HG03039 (cell line): ENCODE results near the gene SYT9.
"Not testable (repeated sequence)": the region's sequence is repeated elsewhere in the genome, so short reads cannot be mapped to it uniquely, and the experiment has no call there.

Experiments
- ATAC-seq: cut with Tn5 transposase; IDR thresholded peaks from one replicate; pipeline ENCODE4 v1.9.1; 2021; ENCODE audit warnings: mild to moderate bottlenecking, moderate library complexity; ENCODE audit not compliant: unreplicated experiment

The SYT9 gene

DNA sequence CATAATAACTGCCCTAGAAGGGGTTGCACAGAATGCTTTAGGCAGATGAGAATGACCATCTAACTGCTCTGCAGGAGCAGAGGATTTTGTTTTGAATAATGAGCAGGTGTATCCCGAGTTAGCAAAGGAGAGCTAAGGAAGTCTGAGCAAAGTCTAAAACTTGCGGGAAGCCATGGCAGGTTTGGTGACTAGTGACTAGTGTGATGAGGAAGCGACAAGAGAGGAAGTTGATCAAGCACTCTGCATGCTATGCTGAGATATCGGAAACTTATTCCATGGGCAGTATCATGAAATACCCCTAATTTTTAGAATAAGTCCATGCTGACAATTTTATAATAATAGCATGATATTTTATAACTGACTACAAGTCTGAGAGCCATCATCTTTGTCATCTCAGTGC lies 246.5 kb downstream of the SYT9 start:
- no peak for ATAC-seq

- no peak for ATAC-seq
Measured at GRCh38 chr11:7499081-7499480, 247.4 kb downstream of the SYT9 start.

GRCh38 chr11:7500251-7500650 lies 248.5 kb downstream of the SYT9 start:
- no peak for ATAC-seq

- ATAC-seq: no peak
Measured at GRCh38 chr11:7501251-7501650, 249.5 kb downstream of the SYT9 start.

DNA sequence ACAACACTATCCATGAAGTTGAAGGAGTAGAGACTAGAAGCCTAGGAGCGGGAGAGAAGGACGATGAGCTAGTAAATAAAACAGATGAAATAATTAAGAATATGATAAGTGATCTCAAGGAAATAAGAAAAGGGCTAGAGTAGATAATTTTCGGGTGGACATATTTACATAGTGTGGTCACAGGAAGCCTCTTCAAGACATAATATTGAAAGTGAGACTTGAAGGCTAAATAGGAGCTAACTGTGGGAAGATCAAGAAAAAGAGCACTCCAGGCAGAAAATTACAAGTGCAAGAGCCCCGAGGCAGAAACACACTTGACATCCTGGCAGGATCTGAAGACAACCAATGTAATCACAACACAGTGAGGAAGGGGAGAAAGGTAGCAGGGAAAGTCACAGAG lies 250.2 kb downstream of the SYT9 start:
- ATAC-seq: no peak

DNA sequence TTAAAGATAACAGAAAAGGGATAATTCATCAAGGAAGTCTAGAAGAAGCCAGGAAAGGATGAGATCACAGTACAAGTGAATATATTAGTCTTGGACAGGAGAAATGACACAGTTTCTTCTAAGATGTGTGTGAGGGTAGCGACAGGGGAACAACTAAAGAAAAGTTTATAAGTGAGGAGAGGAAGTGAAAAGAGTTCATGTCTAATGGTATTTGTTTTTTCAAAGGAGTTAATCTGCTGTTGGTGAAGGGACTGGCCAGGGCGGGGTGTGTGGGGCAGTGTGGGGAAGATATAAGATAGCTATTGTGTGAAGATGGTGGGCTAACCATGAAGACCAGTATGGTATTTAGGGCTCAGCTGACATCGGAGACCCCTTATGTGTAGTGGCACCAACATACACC lies 254.5 kb downstream of the SYT9 start:
- ATAC-seq: no peak

- no peak for ATAC-seq
Measured at GRCh38 chr11:7508087-7508486, 256.4 kb downstream of the SYT9 start.

DNA sequence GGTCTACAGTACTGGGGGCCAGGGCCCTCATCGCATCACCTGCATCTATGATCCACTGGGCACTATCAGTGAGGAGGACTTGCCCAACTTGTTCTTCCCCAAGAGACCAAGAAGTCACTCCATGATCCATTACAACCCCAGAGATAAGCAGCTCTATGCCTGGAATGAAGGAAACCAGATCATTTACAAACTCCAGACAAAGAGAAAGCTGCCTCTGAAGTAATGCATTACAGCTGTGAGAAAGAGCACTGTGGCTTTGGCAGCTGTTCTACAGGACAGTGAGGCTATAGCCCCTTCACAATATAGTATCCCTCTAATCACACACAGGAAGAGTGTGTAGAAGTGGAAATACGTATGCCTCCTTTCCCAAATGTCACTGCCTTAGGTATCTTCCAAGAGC lies 258.3 kb downstream of the SYT9 start:
- ATAC-seq: no peak

DNA sequence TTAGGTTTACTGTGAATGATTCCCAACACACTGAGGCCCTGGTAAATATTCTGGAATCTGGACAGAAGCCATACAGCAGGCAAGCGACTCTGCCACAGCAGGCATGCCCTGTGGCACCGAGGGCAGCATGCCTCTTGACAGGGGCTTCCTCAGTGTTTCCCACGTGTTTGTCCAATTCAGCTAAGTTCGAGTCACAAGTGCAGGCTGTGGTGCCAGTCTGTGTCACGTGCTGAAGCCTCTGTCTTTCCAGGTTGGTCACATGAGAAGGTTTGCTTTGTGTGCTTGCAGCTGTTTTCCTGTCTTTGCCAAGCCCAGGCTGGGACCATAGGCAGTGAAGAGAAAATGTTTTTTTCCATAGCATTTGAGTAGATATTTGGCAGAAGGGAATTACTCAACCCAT lies 259.7 kb downstream of the SYT9 start:
- ATAC-seq: no peak

GRCh38 chr11:7512525-7513233 lies 261.0 kb downstream of the SYT9 start:
- peak; percentile 52 for ATAC-seq

GRCh38 chr11:7513234-7514098 lies 261.8 kb downstream of the SYT9 start, which contains the start of gene PPFIBP2:
PPFIBP2 (plus strand) TSS chr11:7513999; CDS start chr11:7549476, 35,477 bp downstream.
- ATAC-seq: peak; percentile 68

DNA sequence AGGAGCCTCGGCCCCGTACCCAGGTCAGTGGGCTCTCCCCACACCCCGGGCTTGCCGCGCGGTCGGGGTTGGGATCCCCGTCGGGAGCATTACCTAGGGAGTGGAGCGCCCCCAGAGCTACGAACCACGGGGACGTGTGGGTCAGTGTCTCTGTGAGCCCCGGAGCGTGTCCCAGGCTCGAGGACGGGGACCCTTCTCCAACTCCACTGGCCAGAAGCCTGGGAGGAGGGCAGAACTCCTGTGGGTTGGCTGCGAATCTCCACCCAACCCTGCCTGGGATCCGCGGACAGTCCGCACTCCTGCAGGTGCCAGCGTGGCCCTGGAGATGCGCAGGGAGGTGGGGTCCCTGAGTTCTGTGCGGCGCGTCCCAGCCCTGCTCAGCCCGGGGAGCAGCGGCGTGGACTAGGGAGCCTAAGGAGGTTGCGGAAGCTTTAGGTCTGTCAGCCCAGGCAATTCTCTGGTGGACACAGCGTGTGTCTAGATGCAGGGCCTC lies 262.4 kb downstream of the SYT9 start:
- no peak for ATAC-seq

- no peak for ATAC-seq
Measured at GRCh38 chr11:7515447-7515886, 263.8 kb downstream of the SYT9 start.

GRCh38 chr11:7516475-7516874 lies 264.8 kb downstream of the SYT9 start:
- ATAC-seq: no peak

DNA sequence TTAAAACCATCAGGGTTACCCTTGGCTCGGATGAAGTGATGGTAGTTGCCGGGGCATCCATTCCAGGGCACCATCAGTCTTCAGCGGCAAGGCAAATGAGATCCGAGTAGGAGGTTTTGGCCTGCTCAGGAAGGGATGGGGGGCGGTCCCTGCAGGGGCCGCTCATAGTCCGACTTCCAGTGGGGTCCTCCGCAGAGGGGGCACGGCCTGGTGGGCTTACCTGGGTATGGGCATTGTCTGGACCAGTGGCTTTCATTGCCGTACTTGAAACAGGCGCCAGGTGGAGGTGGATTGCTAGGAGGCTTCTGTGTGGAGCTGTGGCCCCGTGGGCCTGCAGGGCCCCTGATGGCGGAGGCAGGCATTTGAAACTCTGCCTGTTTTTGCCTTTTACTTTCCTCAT lies 266.0 kb downstream of the SYT9 start:
- ATAC-seq: not testable (repeated sequence)
